Peyer's patch (tissue), 4 donors: ENCODE data around the gene CAMK1G. TPM values are rescaled to one million over a fixed set of nuclear protein-coding genes. Genes with fewer than 3 reads are reported as not detected.
A peak's percentile ranks its signal among the peaks of the same experiment; 100 is the strongest.

Source experiments
- DNase-seq, 3 donors: peaks; one replicate each; pipeline ENCODE4 v3.0.0-alpha.2; 2017 to 2019
- H3K27ac ChIP-seq, 4 donors: fragments of 200-600 bp; sonication (generic); one replicate each; pipeline ENCODE4 v1.5.1; 2016 to 2019
- H3K27me3 ChIP-seq, 2 donors: fragments of 200-600 bp; sonication (generic); one replicate each; pipeline ENCODE4 v1.5.1; 2019
- H3K36me3 ChIP-seq, 3 donors: fragments of 200-600 bp; sonication (generic); one replicate each; pipeline ENCODE4 v1.5.1; 2016 to 2019
- H3K4me1 ChIP-seq, 4 donors: fragments of 200-600 bp; sonication (generic); one replicate each; pipeline ENCODE4 v1.5.1; 2016 to 2019
- H3K4me3 ChIP-seq, 4 donors: fragments of 200-600 bp; sonication (generic); 1 replicate in 3 of 4; 2 replicates in 1 of 4; pipeline ENCODE4 v1.5.1; 2016 to 2019; ENCODE audit warnings: mild to moderate bottlenecking in 1 of 4
- H3K9me3 ChIP-seq, 4 donors: fragments of 200-600 bp; sonication (generic); one replicate each; pipeline ENCODE4 v1.5.1; 2016 to 2019; ENCODE audit warnings: mild to moderate bottlenecking in 1 of 4
- POLR2A ChIP-seq, 2 donors: fragments of 450-650 bp; IDR thresholded peaks; one replicate each; pipeline ENCODE4 v1.5.1; 2017; ENCODE audit warnings: antibody characterized with exemption in 2 of 2, mild to moderate bottlenecking in 2 of 2, moderate library complexity in 2 of 2
- total RNA-seq, 4 donors: library from RNA; depleted of rRNA; stranded (reverse); fragments of >200 nt; gene quantifications; one replicate each; pipeline ENCODE4 v1.1.0, GENCODE V29; 2016
- TF ChIP-seq, protein P1 (sequence below), 6 experiments: fragments of 450-650 bp in 4 of 6; fragments of 200-600 bp in 2 of 6; sonication (generic) in 1 of 6; IDR thresholded peaks; one replicate each; pipeline ENCODE4 v1.5.1; 2017 to 2019; ENCODE audit warnings: antibody characterized with exemption in 6 of 6, mild to moderate bottlenecking in 3 of 6, moderate library complexity in 1 of 6

The CAMK1G gene
- total RNA-seq, 4 donors from 2014 or later: not detected

DNA sequence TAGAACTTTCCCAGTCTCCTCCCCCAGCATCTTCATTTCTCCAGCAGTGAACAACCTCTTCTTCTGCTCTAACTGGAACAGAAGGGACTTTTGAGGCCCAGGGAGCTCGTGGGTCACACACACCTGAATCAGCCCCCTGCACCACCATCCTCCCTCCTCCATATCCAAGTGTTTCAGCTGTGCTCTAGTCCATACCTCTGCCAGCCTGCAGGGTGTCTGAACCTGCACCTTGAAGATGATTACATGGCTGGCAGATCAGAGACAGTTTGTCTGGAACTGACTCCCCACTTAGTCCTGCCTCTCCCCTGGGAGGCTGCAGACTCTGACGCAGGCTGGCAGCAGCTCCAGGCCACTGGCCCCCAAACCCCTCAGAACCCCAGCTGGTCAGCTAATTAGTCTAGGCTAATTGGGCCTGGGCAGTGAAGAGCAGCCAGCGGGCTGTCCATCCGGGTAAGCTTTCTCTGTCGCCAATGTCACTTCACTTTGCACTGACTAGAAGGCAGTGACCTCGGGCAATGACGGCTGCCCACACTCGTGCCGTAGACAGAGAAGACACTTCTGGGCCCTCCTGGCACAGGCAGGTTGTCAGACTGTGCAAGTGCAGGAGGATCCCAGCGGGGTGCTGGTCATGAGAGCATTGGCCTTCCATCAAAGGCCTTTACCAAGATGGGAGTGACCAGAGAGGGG, 12.2 kb downstream of the CAMK1G start:
- Histone ChIP-seq H3K9me3 (no peaks in the 10 kb centered on the region), H3K36me3 (no peaks in the 10 kb centered on the region), H3K27me3 (no peaks in the 10 kb centered on the region), H3K4me3 (no peak overlapping the region), H3K27ac (no peak overlapping the region), H3K4me1 (no peaks in the 10 kb centered on the region)
- TF ChIP-seq, protein P1, sequence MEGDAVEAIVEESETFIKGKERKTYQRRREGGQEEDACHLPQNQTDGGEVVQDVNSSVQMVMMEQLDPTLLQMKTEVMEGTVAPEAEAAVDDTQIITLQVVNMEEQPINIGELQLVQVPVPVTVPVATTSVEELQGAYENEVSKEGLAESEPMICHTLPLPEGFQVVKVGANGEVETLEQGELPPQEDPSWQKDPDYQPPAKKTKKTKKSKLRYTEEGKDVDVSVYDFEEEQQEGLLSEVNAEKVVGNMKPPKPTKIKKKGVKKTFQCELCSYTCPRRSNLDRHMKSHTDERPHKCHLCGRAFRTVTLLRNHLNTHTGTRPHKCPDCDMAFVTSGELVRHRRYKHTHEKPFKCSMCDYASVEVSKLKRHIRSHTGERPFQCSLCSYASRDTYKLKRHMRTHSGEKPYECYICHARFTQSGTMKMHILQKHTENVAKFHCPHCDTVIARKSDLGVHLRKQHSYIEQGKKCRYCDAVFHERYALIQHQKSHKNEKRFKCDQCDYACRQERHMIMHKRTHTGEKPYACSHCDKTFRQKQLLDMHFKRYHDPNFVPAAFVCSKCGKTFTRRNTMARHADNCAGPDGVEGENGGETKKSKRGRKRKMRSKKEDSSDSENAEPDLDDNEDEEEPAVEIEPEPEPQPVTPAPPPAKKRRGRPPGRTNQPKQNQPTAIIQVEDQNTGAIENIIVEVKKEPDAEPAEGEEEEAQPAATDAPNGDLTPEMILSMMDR (IDR thresholded peaks at IDR 0.05): no peak
- no peak for TF ChIP-seq POLR2A (IDR thresholded peaks at IDR 0.05)
- no peak for DNase-seq

DNA sequence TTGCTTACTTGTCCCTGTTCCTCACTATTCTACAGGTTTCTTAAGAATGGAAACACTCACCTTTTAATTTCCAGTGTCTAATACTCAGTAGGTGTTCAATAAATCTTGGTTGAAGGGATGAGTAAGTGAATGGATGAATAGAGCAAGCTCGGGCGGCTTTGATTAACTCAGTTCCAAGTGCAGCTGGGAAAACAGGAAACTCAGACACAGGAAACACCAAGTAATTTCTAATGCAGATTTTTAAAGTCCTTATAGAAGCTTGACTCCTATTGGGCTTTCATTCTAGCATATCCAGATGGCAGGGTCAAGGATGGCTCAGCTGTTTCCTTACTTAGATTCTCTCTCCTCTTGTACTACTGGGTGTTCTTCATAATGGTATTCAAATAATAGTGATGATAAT, 14.0 kb downstream of the CAMK1G start:
- no peak overlapping the region for H3K27ac ChIP-seq
- no peaks in the 10 kb centered on the region for H3K36me3 ChIP-seq
- H3K4me3 ChIP-seq: no peak overlapping the region
- H3K9me3 ChIP-seq: no peaks in the 10 kb centered on the region
- no peaks in the 10 kb centered on the region for H3K4me1 ChIP-seq
- TF ChIP-seq POLR2A (IDR thresholded peaks at IDR 0.05): no peak
- TF ChIP-seq, protein P1 (IDR thresholded peaks at IDR 0.05): no peak
- DNase-seq: no peak
- H3K27me3 ChIP-seq: no peaks in the 10 kb centered on the region

DNA sequence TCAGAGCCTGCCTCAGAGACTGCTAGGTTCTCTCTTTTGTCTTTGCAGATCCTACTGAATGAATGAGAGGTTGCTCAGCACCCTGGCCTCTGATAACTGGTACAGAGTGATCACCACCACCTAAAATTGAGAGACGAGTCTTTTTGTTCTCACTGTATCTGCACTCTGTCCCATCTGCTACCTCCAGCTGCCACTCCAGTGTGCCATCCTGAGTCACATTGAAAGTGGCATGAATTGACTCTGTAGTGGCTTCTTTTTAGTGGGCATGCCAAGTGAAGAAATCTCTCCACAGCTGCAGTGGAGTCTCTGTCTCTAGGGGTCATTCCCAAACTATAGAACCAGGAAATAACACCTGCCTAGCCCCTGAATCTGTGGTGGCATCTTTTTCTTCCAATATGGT, 14.7 kb downstream of the CAMK1G start:
- H3K4me3 ChIP-seq: no peak overlapping the region
- no peak for DNase-seq
- H3K36me3 ChIP-seq: no peaks in the 10 kb centered on the region
- no peaks in the 10 kb centered on the region for H3K9me3 ChIP-seq
- no peak overlapping the region for H3K27ac ChIP-seq
- no peaks in the 10 kb centered on the region for H3K27me3 ChIP-seq
- H3K4me1 ChIP-seq: no peaks in the 10 kb centered on the region
- TF ChIP-seq, protein P1 (IDR thresholded peaks at IDR 0.05): no peak
- TF ChIP-seq POLR2A (IDR thresholded peaks at IDR 0.05): no peak

DNA sequence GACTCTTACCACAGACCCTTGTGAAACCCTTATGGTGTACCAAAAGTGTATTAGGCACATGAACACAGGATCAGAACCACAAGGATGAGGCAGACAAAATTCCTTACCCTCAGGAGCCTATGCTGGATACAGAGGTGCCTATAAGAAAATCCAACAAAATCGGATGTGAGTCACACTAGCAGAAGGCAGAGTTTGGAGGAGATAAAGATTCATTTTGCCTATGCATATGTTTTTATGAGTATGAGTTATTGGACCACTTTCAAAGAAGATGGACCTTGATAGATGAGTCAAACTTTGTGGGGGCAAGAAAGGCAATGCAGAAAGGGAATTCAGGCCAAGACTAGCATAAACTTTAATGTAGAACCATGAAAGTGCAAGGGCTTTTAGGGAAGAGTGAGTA, 17.0 kb downstream of the CAMK1G start:
- TF ChIP-seq, protein P1 (IDR thresholded peaks at IDR 0.05): no peak
- no peak for TF ChIP-seq POLR2A (IDR thresholded peaks at IDR 0.05)
- H3K27me3 ChIP-seq: no peaks in the 10 kb centered on the region
- H3K4me3 ChIP-seq: no peak overlapping the region
- no peak for DNase-seq
- no peaks in the 10 kb centered on the region for H3K9me3 ChIP-seq
- no peaks in the 10 kb centered on the region for H3K36me3 ChIP-seq
- no peak overlapping the region for H3K27ac ChIP-seq
- H3K4me1 ChIP-seq: no peaks in the 10 kb centered on the region

DNA sequence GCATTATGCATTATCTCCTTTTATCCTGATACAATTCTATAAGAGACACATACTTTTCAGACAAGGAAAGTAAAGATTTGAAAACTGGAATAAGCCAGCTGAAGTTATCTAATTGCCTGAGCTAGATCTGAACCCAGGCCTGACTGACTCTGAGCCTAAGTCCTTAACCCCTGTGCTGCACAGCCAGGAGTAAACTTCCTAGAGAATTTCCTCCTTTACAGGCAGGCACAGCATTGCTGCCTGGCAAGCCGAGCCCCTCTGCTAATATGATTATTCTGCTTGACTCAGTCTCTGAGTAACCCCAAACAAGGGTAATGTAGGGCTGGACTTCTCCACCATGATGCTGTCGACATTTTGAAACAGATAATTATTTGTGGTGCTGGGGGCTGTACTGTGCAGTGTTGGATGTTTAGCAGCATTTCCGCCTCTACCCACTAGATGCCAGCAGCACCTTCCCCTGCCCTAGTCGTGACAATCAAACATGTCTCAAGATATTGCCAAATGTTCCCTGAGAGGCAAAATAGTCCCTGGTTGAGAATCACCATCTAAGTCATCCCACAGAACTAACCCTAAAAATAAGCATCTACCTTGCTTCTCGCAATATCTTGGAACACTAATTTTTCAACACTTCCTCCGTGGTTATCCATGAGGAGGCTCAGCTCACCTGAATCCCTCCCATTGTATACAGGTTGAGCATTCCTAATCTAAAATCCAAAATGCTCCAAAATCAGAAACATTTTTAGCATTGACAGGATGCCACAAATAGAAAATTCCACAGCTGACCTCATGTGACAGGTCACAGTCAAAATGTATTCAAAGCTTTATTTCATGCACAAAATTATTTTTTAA, 18.5 kb downstream of the CAMK1G start:
- TF ChIP-seq, protein P1 (IDR thresholded peaks at IDR 0.05): peak in 4 of 6 experiments; percentile 56 to 83 (median 78)
- no peak for TF ChIP-seq POLR2A (IDR thresholded peaks at IDR 0.05)
- no peak for DNase-seq

More for the DNA sequence above, 18.5 kb downstream of the CAMK1G start:
- H3K27me3 ChIP-seq: no peaks in the 10 kb centered on the region
- H3K4me1 ChIP-seq: no peaks in the 10 kb centered on the region
- H3K36me3 ChIP-seq: no peaks in the 10 kb centered on the region
- no peak overlapping the region for H3K27ac ChIP-seq
- no peak overlapping the region for H3K4me3 ChIP-seq
- no peaks in the 10 kb centered on the region for H3K9me3 ChIP-seq
